Loucy (cell line): ENCODE data around the gene SLC10A3.

Source experiments
- H2AFZ ChIP-seq: fragments of 200-600 bp; sonication (generic); 2 replicates; pipeline ENCODE4 v1.6.0; 2016; ENCODE audit warnings: antibody characterized with exemption, mild to moderate bottlenecking, low read length, moderate library complexity
- H3F3A ChIP-seq: fragments of 200-600 bp; 2 replicates; pipeline ENCODE4 v1.6.0; 2016; ENCODE audit warnings: antibody characterized with exemption, low read depth, mild to moderate bottlenecking
- H3K27me3 ChIP-seq: fragments of 200-600 bp; sonication (generic); 2 replicates; pipeline ENCODE4 v1.6.1; 2014; ENCODE audit warnings: low read length, mild to moderate bottlenecking; ENCODE audit not compliant: insufficient read depth, poor library complexity, severe bottlenecking
- H3K36me3 ChIP-seq: fragments of 200-600 bp; sonication (generic); 2 replicates; pipeline ENCODE4 v1.6.1; 2016; ENCODE audit warnings: low read length; ENCODE audit not compliant: insufficient read depth
- H3K4me1 ChIP-seq: fragments of 200-600 bp; sonication (generic); 2 replicates; pipeline ENCODE4 v1.5.1; 2014; ENCODE audit warnings: low read length, mild to moderate bottlenecking; ENCODE audit not compliant: insufficient read depth, poor library complexity, severe bottlenecking
- H3K4me2 ChIP-seq: fragments of 200-600 bp; sonication (generic); 2 replicates; pipeline ENCODE4 v1.6.0; 2014; ENCODE audit warnings: antibody characterized with exemption, low read length, low read depth, mild to moderate bottlenecking; ENCODE audit not compliant: poor library complexity, severe bottlenecking
- H3K4me3 ChIP-seq: fragments of 200-600 bp; sonication (generic); 2 replicates; pipeline ENCODE4 v1.5.1; 2014; ENCODE audit warnings: low read length, mild to moderate bottlenecking, mixed read lengths; ENCODE audit not compliant: poor library complexity, severe bottlenecking
- H3K79me2 ChIP-seq: fragments of 200-600 bp; sonication (generic); 2 replicates; pipeline ENCODE4 v1.6.1; 2014; ENCODE audit warnings: low read length; ENCODE audit not compliant: insufficient read depth
- H3K9ac ChIP-seq: fragments of 200-600 bp; sonication (generic); 2 replicates; pipeline ENCODE4 v1.6.0; 2014; ENCODE audit warnings: mild to moderate bottlenecking, low read depth, low read length, moderate library complexity; ENCODE audit not compliant: poor library complexity, severe bottlenecking
- H3K9me2 ChIP-seq: fragments of 200-600 bp; sonication (generic); replicated peaks from 2 replicates; pipeline ENCODE4 v1.6.1; 2016; ENCODE audit warnings: low read depth, low read length, mixed read lengths
- H3K9me3 ChIP-seq: fragments of 200-600 bp; sonication (generic); 2 replicates; pipeline ENCODE4 v1.6.1; 2014; ENCODE audit warnings: mild to moderate bottlenecking, antibody characterized with exemption, low read length, low read depth; ENCODE audit not compliant: insufficient read depth
- H4K20me1 ChIP-seq: fragments of 200-600 bp; sonication (generic); 2 replicates; pipeline ENCODE4 v1.6.0; 2014; ENCODE audit warnings: antibody characterized with exemption, low read length, mild to moderate bottlenecking; ENCODE audit not compliant: insufficient read depth, poor library complexity, severe bottlenecking
- CTCF ChIP-seq: fragments of 200-600 bp; sonication (generic); conservative IDR thresholded peaks from 2 replicates; pipeline ENCODE4 v1.5.1; 2014; ENCODE audit warnings: mild to moderate bottlenecking, antibody characterized with exemption, low read length
- EZH2phosphoT487 ChIP-seq: fragments of 200-600 bp; IDR thresholded peaks from 2 replicates; pipeline ENCODE4 v1.6.1; 2018; ENCODE audit warnings: antibody characterized with exemption, mild to moderate bottlenecking, moderate library complexity, borderline replicate concordance

The SLC10A3 gene

GRCh38 chrX:154513716-154514115 is 23.3 kb upstream of the SLC10A3 start:
- Histone ChIP-seq H3K27me3 (no peaks in the 10 kb centered on the region), H3F3A (no peaks in the 10 kb centered on the region), H3K4me3 (no peak overlapping the region), H3K9ac (no peak overlapping the region), H3K9me2 (no peaks in the 10 kb centered on the region), H3K9me3 (no peaks in the 10 kb centered on the region), H4K20me1 (no peaks in the 10 kb centered on the region), H3K36me3 (no peaks in the 10 kb centered on the region), H3K4me1 (peaks cover 10% of the 10 kb centered on the region), H3K79me2 (peaks cover 8% of the 10 kb centered on the region; the same call in 1 of the 2 replicates), H2AFZ (no peak overlapping the region), H3K4me2 (no peak overlapping the region)
- no peak for TF ChIP-seq EZH2phosphoT487
- no peak for TF ChIP-seq CTCF

GRCh38 chrX:154512879-154513553 is 22.6 kb upstream of the SLC10A3 start:
- peaks cover 10% of the 10 kb centered on the region for H3K4me1 ChIP-seq
- no peaks in the 10 kb centered on the region for H3K27me3 ChIP-seq
- no peak overlapping the region for H3K4me3 ChIP-seq
- H3K9ac ChIP-seq, result no peak overlapping the region
- TF ChIP-seq EZH2phosphoT487 (no peak), CTCF (no peak)
- H3K9me2 ChIP-seq, result no peaks in the 10 kb centered on the region
- H4K20me1 ChIP-seq, result no peaks in the 10 kb centered on the region
- H3K9me3 ChIP-seq, result no peaks in the 10 kb centered on the region
- no peaks in the 10 kb centered on the region for H3K36me3 ChIP-seq
- no peak overlapping the region for H2AFZ ChIP-seq
- no peaks in the 10 kb centered on the region for H3F3A ChIP-seq
- H3K4me2 ChIP-seq, result no peak overlapping the region
- H3K79me2 ChIP-seq, result peaks cover 8% of the 10 kb centered on the region; the same call in 1 of the 2 replicates

- Histone ChIP-seq H3K27me3 (no peaks in the 10 kb centered on the region), H3K9me3 (no peaks in the 10 kb centered on the region), H3K79me2 (peaks cover 8% of the 10 kb centered on the region; the same call in 1 of the 2 replicates), H3K36me3 (no peaks in the 10 kb centered on the region), H4K20me1 (no peaks in the 10 kb centered on the region), H3F3A (no peaks in the 10 kb centered on the region), H3K9ac (peak overlapping the region; percentile 52), H3K4me3 (no peak overlapping the region), H2AFZ (peak overlapping the region; percentile 64), H3K9me2 (no peaks in the 10 kb centered on the region), H3K4me1 (peaks cover 10% of the 10 kb centered on the region), H3K4me2 (peak overlapping the region; percentile 51)
- TF ChIP-seq EZH2phosphoT487 (no peak), CTCF (no peak)
Observed at GRCh38 chrX:154511761-154512160, 21.3 kb upstream of the SLC10A3 start.
